ENCODE measurements around the gene FLNB. TPM values are rescaled to one million over a fixed set of nuclear protein-coding genes. Genes with fewer than 3 reads are reported as not detected.

FLNB gene
- total RNA-seq, 1 donor from 2014 or later: 72.9 TPM

- peaks cover 28% of the 10 kb centered on the region for H3K27me3 Mint-ChIP-seq (ENCODE audit: unreplicated experiment)
- H3K4me3 Mint-ChIP-seq (ENCODE audit: unreplicated experiment): no peak overlapping the region
- TF ChIP-seq, protein P1, sequence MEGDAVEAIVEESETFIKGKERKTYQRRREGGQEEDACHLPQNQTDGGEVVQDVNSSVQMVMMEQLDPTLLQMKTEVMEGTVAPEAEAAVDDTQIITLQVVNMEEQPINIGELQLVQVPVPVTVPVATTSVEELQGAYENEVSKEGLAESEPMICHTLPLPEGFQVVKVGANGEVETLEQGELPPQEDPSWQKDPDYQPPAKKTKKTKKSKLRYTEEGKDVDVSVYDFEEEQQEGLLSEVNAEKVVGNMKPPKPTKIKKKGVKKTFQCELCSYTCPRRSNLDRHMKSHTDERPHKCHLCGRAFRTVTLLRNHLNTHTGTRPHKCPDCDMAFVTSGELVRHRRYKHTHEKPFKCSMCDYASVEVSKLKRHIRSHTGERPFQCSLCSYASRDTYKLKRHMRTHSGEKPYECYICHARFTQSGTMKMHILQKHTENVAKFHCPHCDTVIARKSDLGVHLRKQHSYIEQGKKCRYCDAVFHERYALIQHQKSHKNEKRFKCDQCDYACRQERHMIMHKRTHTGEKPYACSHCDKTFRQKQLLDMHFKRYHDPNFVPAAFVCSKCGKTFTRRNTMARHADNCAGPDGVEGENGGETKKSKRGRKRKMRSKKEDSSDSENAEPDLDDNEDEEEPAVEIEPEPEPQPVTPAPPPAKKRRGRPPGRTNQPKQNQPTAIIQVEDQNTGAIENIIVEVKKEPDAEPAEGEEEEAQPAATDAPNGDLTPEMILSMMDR (IDR thresholded peaks at IDR 0.05): peak; percentile 89
- no peak for DNase-seq (ENCODE audit: extremely low spot score, unreplicated experiment)
- H3K27ac Mint-ChIP-seq (ENCODE audit: unreplicated experiment): no peak overlapping the region
- H3K4me1 Mint-ChIP-seq (ENCODE audit: unreplicated experiment): peaks cover 9% of the 10 kb centered on the region
- H3K9me3 Mint-ChIP-seq (ENCODE audit: unreplicated experiment): peaks cover 4% of the 10 kb centered on the region
- H3K36me3 Mint-ChIP-seq (ENCODE audit: unreplicated experiment): no peaks in the 10 kb centered on the region
These were observed 209.1 kb downstream of the FLNB start for GRCh38 chr3:58217209-58217811.

DNA sequence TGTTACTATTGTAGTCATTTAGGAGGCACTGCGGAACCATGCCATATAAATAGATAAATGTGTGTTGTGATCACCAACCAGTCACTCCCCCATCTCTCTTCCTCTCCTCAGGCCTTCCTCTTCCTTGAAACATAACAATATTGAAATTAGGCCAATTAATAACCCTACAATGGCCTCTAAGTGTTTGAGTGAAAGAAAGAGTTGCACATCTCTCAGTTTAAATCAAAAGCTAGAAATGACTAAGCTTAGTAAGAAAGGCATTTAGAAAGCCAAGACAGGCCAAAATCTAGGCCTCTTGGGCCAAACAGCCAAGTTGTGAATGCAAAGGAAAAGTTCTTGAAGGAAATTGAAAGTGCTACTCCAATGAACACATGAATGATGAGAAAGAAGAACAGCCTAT lies 210.7 kb downstream of the FLNB start:
- Mint-ChIP-seq H3K36me3 (ENCODE audit: unreplicated experiment) (no peaks in the 10 kb centered on the region), H3K4me1 (ENCODE audit: unreplicated experiment) (peaks cover 9% of the 10 kb centered on the region), H3K27ac (ENCODE audit: unreplicated experiment) (no peak overlapping the region), H3K27me3 (ENCODE audit: unreplicated experiment) (peaks cover 21% of the 10 kb centered on the region), H3K4me3 (ENCODE audit: unreplicated experiment) (no peak overlapping the region), H3K9me3 (ENCODE audit: unreplicated experiment) (peaks cover 4% of the 10 kb centered on the region)
- no peak for DNase-seq (ENCODE audit: extremely low spot score, unreplicated experiment)
- TF ChIP-seq, protein P1 (IDR thresholded peaks at IDR 0.05): no peak

Other genes starting within 250 kb of the FLNB start
- gene DNASE1L3, start 202.6 kb downstream of the FLNB start, total RNA-seq: not detected in 2 replicates
- 7.4 and 7.8 TPM in 2 replicates for gene ABHD6, start 229.4 kb downstream of the FLNB start, total RNA-seq